Right lobe of liver (tissue), 4 donors: ENCODE measurements around the gene PNLIPRP2.

Source experiments
- POLR2A ChIP-seq: fragments of 450-650 bp; IDR thresholded peaks from one replicate; pipeline ENCODE4 v1.6.1; 2017; ENCODE audit warnings: antibody characterized with exemption, mild to moderate bottlenecking
- TF ChIP-seq, protein P1 (sequence below), 4 donors: fragments of 200-600 bp in 3 of 4; fragments of 450-650 bp in 1 of 4; IDR thresholded peaks; one replicate each; pipeline versions ENCODE4 v1.5.1 to v1.8.0; 2016 to 2022; ENCODE audit warnings: antibody characterized with exemption in 4 of 4, mild to moderate bottlenecking in 2 of 4
- donor health status: DM: no; HTN: no; CAD: no.
- donor health status: DM: no; HTN: no; CAD: no.
- donor health status: DM: no; HTN: yes; CAD: no.

DNA sequence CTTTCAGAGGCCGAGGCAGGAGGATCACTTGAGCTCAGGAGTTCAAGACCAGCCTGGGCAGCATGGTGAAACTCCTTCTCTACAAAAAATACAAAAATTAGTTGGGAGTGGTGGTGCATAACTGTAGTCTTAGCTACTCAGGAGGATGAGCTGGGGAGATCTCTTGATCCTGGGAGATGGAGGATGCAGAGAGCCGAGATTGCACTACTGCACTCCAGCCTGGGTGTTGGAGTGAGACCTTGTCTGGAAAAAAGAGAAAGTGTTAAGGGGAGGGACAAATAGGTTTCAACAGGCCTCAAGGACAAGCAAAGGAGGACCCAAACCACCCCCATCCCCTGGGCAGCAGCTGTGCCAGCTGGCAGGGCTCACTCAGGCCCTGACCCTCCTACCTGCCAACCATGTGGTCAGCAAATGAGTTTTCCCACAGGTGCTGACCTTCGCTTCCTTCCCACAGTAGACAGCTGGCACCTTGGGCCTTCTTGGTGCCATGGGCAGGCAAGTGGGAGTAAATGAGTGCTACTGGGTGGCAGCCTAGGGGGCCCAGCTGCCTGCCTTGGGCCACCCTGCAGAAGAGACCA lies 5.5 kb upstream of the PNLIPRP2 start:
- TF ChIP-seq, protein P1, sequence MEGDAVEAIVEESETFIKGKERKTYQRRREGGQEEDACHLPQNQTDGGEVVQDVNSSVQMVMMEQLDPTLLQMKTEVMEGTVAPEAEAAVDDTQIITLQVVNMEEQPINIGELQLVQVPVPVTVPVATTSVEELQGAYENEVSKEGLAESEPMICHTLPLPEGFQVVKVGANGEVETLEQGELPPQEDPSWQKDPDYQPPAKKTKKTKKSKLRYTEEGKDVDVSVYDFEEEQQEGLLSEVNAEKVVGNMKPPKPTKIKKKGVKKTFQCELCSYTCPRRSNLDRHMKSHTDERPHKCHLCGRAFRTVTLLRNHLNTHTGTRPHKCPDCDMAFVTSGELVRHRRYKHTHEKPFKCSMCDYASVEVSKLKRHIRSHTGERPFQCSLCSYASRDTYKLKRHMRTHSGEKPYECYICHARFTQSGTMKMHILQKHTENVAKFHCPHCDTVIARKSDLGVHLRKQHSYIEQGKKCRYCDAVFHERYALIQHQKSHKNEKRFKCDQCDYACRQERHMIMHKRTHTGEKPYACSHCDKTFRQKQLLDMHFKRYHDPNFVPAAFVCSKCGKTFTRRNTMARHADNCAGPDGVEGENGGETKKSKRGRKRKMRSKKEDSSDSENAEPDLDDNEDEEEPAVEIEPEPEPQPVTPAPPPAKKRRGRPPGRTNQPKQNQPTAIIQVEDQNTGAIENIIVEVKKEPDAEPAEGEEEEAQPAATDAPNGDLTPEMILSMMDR (IDR thresholded peaks at IDR 0.05) = no peak
- TF ChIP-seq POLR2A = no peak
